GM12878 (cell line): Measurements from ENCODE around the gene SLC39A7.

Experiments used
- CREM ChIP-seq: IDR thresholded peaks from 2 replicates; pipeline ENCODE4 v1.6.1; 2014; ENCODE audit warnings: antibody characterized with exemption, low read depth
- CTCF ChIP-seq, 3 experiments: IDR thresholded peaks in 2 of 3; conservative IDR thresholded peaks in 1 of 3; 2 replicates each; pipeline ENCODE4 v1.5.1; 2011; ENCODE audit warnings: low read depth in 3 of 3, low read length in 3 of 3, mild to moderate bottlenecking in 3 of 3, control low read depth in 2 of 3, moderate library complexity in 2 of 3, inconsistent platforms in 1 of 3, mixed read lengths in 1 of 3; ENCODE audit not compliant: control insufficient read depth in 2 of 3, insufficient read depth in 1 of 3; ENCODE audit errors: extremely low read depth in 1 of 3
- JUNB ChIP-seq: IDR thresholded peaks from 2 replicates; pipeline ENCODE4 v1.6.1; 2016; ENCODE audit warnings: antibody characterized with exemption, mild to moderate bottlenecking
- PAX5 ChIP-seq: IDR thresholded peaks from 2 replicates; pipeline ENCODE4 v1.6.1; 2011; ENCODE audit warnings: low read depth, low read length, borderline replicate concordance
- POLR2AphosphoS2 ChIP-seq: IDR thresholded peaks from 2 replicates; pipeline ENCODE4 v1.6.1; 2011; ENCODE audit warnings: low read depth, mild to moderate bottlenecking, low read length, improper control_type of control experiment, moderate library complexity
- POLR2AphosphoS5 ChIP-seq: IDR thresholded peaks from 2 replicates; pipeline ENCODE4 v1.6.1; 2011; ENCODE audit warnings: mild to moderate bottlenecking, low read length, inconsistent platforms
- SMARCA5 ChIP-seq: fragments of 450-650 bp; IDR thresholded peaks from 2 replicates; pipeline ENCODE4 v1.6.1; 2017; ENCODE audit warnings: mild to moderate bottlenecking
- SMC3 ChIP-seq: IDR thresholded peaks from 2 replicates; pipeline ENCODE4 v1.6.1; 2011; ENCODE audit warnings: low read length, improper control_type of control experiment, borderline replicate concordance
- SP1 ChIP-seq: IDR thresholded peaks from one replicate; pipeline ENCODE4 v1.6.1; 2011; ENCODE audit warnings: low read depth, low read length
- TAF1 ChIP-seq: IDR thresholded peaks from 2 replicates; pipeline ENCODE4 v1.6.1; 2011; ENCODE audit warnings: mild to moderate bottlenecking, low read depth, low read length, borderline replicate concordance
- YY1 ChIP-seq: IDR thresholded peaks from 2 replicates; pipeline ENCODE4 v1.6.1; 2011; ENCODE audit warnings: low read depth, mild to moderate bottlenecking, low read length
- ZNF24 ChIP-seq: fragments of 450-650 bp; IDR thresholded peaks from 2 replicates; pipeline ENCODE4 v1.6.1; 2017; ENCODE audit warnings: antibody characterized with exemption, mild to moderate bottlenecking
- TF ChIP-seq, protein P1 (sequence below): IDR thresholded peaks from 2 replicates; pipeline ENCODE4 v1.6.1; 2012; ENCODE audit warnings: mild to moderate bottlenecking, low read depth, low read length
- TF ChIP-seq, protein P2 (sequence below): fragments of 450-650 bp; IDR thresholded peaks from 2 replicates; pipeline ENCODE4 v1.6.1; 2016; ENCODE audit warnings: mild to moderate bottlenecking

- TF ChIP-seq ZNF24 = no peak
- no peak for TF ChIP-seq JUNB
- no peak for TF ChIP-seq PAX5
- TF ChIP-seq, protein P1, sequence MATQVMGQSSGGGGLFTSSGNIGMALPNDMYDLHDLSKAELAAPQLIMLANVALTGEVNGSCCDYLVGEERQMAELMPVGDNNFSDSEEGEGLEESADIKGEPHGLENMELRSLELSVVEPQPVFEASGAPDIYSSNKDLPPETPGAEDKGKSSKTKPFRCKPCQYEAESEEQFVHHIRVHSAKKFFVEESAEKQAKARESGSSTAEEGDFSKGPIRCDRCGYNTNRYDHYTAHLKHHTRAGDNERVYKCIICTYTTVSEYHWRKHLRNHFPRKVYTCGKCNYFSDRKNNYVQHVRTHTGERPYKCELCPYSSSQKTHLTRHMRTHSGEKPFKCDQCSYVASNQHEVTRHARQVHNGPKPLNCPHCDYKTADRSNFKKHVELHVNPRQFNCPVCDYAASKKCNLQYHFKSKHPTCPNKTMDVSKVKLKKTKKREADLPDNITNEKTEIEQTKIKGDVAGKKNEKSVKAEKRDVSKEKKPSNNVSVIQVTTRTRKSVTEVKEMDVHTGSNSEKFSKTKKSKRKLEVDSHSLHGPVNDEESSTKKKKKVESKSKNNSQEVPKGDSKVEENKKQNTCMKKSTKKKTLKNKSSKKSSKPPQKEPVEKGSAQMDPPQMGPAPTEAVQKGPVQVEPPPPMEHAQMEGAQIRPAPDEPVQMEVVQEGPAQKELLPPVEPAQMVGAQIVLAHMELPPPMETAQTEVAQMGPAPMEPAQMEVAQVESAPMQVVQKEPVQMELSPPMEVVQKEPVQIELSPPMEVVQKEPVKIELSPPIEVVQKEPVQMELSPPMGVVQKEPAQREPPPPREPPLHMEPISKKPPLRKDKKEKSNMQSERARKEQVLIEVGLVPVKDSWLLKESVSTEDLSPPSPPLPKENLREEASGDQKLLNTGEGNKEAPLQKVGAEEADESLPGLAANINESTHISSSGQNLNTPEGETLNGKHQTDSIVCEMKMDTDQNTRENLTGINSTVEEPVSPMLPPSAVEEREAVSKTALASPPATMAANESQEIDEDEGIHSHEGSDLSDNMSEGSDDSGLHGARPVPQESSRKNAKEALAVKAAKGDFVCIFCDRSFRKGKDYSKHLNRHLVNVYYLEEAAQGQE = no peak
- TF ChIP-seq SMC3 = no peak
- no peak for TF ChIP-seq POLR2AphosphoS5
- no peak for TF ChIP-seq YY1
- no peak for TF ChIP-seq TAF1
- TF ChIP-seq CTCF (IDR thresholded peaks at IDR 0.05 in 2 of 3, conservative IDR thresholded peaks at IDR 0.05 in 1 of 3; ENCODE audit: control insufficient read depth in 2 of 3, extremely low read depth in 1 of 3, insufficient read depth in 1 of 3, low read depth in 3 of 3, low read length in 3 of 3) = no peak
- TF ChIP-seq POLR2AphosphoS2 = no peak
- TF ChIP-seq, protein P2, sequence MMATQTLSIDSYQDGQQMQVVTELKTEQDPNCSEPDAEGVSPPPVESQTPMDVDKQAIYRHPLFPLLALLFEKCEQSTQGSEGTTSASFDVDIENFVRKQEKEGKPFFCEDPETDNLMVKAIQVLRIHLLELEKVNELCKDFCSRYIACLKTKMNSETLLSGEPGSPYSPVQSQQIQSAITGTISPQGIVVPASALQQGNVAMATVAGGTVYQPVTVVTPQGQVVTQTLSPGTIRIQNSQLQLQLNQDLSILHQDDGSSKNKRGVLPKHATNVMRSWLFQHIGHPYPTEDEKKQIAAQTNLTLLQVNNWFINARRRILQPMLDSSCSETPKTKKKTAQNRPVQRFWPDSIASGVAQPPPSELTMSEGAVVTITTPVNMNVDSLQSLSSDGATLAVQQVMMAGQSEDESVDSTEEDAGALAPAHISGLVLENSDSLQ = no peak
- no peak for TF ChIP-seq SP1
- TF ChIP-seq SMARCA5 = no peak
- no peak for TF ChIP-seq CREM
Observed at GRCh38 chr6:33198853-33199436, 1.7 kb upstream of the SLC39A7 start.
